GM23248 (cell line): ENCODE data around the gene RAB31. TPM values are rescaled to one million over a fixed set of nuclear protein-coding genes. Genes with fewer than 3 reads are reported as not detected.

Experiments
- DNase-seq: peaks from one replicate; pipeline ENCODE4 v3.0.0-alpha.2; 2015
- H2AFZ ChIP-seq: fragments of 200-600 bp; sonication (generic); 2 replicates; pipeline ENCODE4 v1.6.1; 2016; ENCODE audit warnings: antibody characterized with exemption
- H3F3A ChIP-seq: fragments of 200-600 bp; sonication (generic); 2 replicates; pipeline ENCODE4 v1.6.1; 2016; ENCODE audit warnings: mild to moderate bottlenecking, antibody characterized with exemption, mixed run types; ENCODE audit not compliant: insufficient read depth
- H3K27ac ChIP-seq: fragments of 200-600 bp; sonication (generic); 2 replicates; pipeline ENCODE4 v1.5.1; 2016; ENCODE audit warnings: mild to moderate bottlenecking
- H3K27me3 ChIP-seq: fragments of 200-600 bp; sonication (generic); replicated peaks from 2 replicates; pipeline ENCODE4 v1.6.1; 2016; ENCODE audit warnings: mild to moderate bottlenecking; ENCODE audit not compliant: insufficient read depth
- H3K36me3 ChIP-seq: fragments of 200-600 bp; sonication (generic); 2 replicates; pipeline ENCODE4 v1.6.1; 2016; ENCODE audit warnings: low read depth, mild to moderate bottlenecking
- H3K4me1 ChIP-seq: fragments of 200-600 bp; sonication (generic); 2 replicates; pipeline ENCODE4 v1.6.1; 2016; ENCODE audit warnings: mild to moderate bottlenecking; ENCODE audit not compliant: insufficient read depth
- H3K4me2 ChIP-seq: fragments of 200-600 bp; sonication (generic); one replicate; pipeline ENCODE4 v1.6.1; 2016; ENCODE audit warnings: mild to moderate bottlenecking; ENCODE audit not compliant: unreplicated experiment
- H3K4me3 ChIP-seq: fragments of 200-600 bp; sonication (generic); 2 replicates; pipeline ENCODE4 v1.5.1; 2016; ENCODE audit warnings: mild to moderate bottlenecking
- H3K79me2 ChIP-seq: fragments of 200-600 bp; sonication (generic); 2 replicates; pipeline ENCODE4 v1.6.1; 2016; ENCODE audit warnings: mild to moderate bottlenecking; ENCODE audit not compliant: insufficient read depth
- H3K9ac ChIP-seq: fragments of 200-600 bp; sonication (generic); 2 replicates; pipeline ENCODE4 v1.6.1; 2016; ENCODE audit warnings: mild to moderate bottlenecking
- H3K9me2 ChIP-seq: fragments of 200-600 bp; sonication (generic); 2 replicates; pipeline ENCODE4 v1.6.1; 2016; ENCODE audit warnings: mixed run types, mild to moderate bottlenecking, moderate library complexity; ENCODE audit not compliant: insufficient read depth
- H3K9me3 ChIP-seq: fragments of 200-600 bp; sonication (generic); one replicate; pipeline ENCODE4 v1.6.1; 2017; ENCODE audit warnings: low read depth
- H4K20me1 ChIP-seq: fragments of 200-600 bp; sonication (generic); 2 replicates; pipeline ENCODE4 v1.6.0; 2016; ENCODE audit not compliant: insufficient read depth
- EZH2 ChIP-seq: fragments of 200-600 bp; sonication (generic); IDR thresholded peaks from 2 replicates; pipeline ENCODE4 v1.6.1; 2018; ENCODE audit warnings: antibody characterized with exemption, mild to moderate bottlenecking; ENCODE audit not compliant: insufficient read depth, poor library complexity, severe bottlenecking
- EZH2phosphoT487 ChIP-seq: fragments of 200-600 bp; sonication (generic); IDR thresholded peaks from 2 replicates; pipeline ENCODE4 v1.6.1; 2018; ENCODE audit warnings: antibody characterized with exemption, moderate library complexity, mild to moderate bottlenecking, low read depth; ENCODE audit not compliant: insufficient read depth
- WGBS, 2 experiments: methylation state at CpG; one replicate each; pipeline ENCODE4 v1.1.6; 2015 to 2017; ENCODE audit warnings: low lambda C conversion rate in 2 of 2, low coverage in 1 of 2; ENCODE audit errors: missing lambda C conversion rate in 2 of 2; 5-methylcytosine and 5-hydroxymethylcytosine counted together
- in situ Hi-C: fragments of 300-500 bp; cut with MboI; formaldehyde crosslinking; loops from 2 replicates; pipeline ENCODE4 v1.15.0; 2020
- polyA plus RNA-seq: library from polyadenylated mRNA; unstranded; fragments of >200 nt; fragmentation: Nextera tagmentation; extraction: Ambion mirVana; gene quantifications from 2 replicates; pipeline ENCODE4 v1.2.1, GENCODE V29; 2016
- total RNA-seq: library from RNA; depleted of rRNA; stranded (reverse); fragments of >200 nt; shearing (Covaris generic); gene quantifications from 2 replicates; pipeline ENCODE4 v1.2.3, GENCODE V29; 2014

Gene RAB31
- total and polyA plus RNA-seq, 2 experiments from 2014 or later: 49.2 to 144 TPM

GRCh38 chr18:9858642-9859041 is 150.5 kb downstream of the RAB31 start:
- Histone ChIP-seq H3K9me3 (no peaks in the 10 kb centered on the region), H3K9ac (no peak overlapping the region), H2AFZ (no peak overlapping the region), H3K4me2 (no peak overlapping the region), H3K27me3 (no peaks in the 10 kb centered on the region), H3K9me2 (no peaks in the 10 kb centered on the region), H3K4me1 (no peaks in the 10 kb centered on the region), H4K20me1 (no peaks in the 10 kb centered on the region), H3K4me3 (no peak overlapping the region), H3F3A (no peaks in the 10 kb centered on the region), H3K79me2 (no peaks in the 10 kb centered on the region), H3K27ac (no peak overlapping the region), H3K36me3 (peaks cover 11% of the 10 kb centered on the region; the same call in 1 of the 2 replicates)
- WGBS, 2 experiments: 53 to 63% methylated on average over 5 of the region's 5 CpGs
- no peak for DNase-seq
- TF ChIP-seq EZH2: no peak
- no peak for TF ChIP-seq EZH2phosphoT487
- in situ Hi-C loops: no loop called here

- in situ Hi-C loops: no loop called here
Measured at GRCh38 chr18:9859232-9859631, 151.1 kb downstream of the RAB31 start.

GRCh38 chr18:9860682-9861081 is 152.6 kb downstream of the RAB31 start:
- peaks cover 11% of the 10 kb centered on the region; the same call in 1 of the 2 replicates for H3K36me3 ChIP-seq
- no peaks in the 10 kb centered on the region for H4K20me1 ChIP-seq
- no peaks in the 10 kb centered on the region for H3K9me3 ChIP-seq
- H3K4me1 ChIP-seq: no peaks in the 10 kb centered on the region
- H3K27ac ChIP-seq: no peak overlapping the region
- no peak for DNase-seq
- H2AFZ ChIP-seq: no peak overlapping the region
- no peaks in the 10 kb centered on the region for H3K9me2 ChIP-seq
- no peaks in the 10 kb centered on the region for H3K27me3 ChIP-seq
- no peaks in the 10 kb centered on the region for H3K79me2 ChIP-seq
- no peak overlapping the region for H3K9ac ChIP-seq
- H3K4me2 ChIP-seq: no peak overlapping the region
- in situ Hi-C loops: no loop called here
- TF ChIP-seq EZH2 (no peak), EZH2phosphoT487 (no peak)
- no peaks in the 10 kb centered on the region for H3F3A ChIP-seq
- no peak overlapping the region for H3K4me3 ChIP-seq
- WGBS, 2 experiments: 71 to 80% methylated on average over 4 of the region's 4 CpGs

More at GRCh38 chr18:9859232-9859631, 151.1 kb downstream of the RAB31 start:
- 96 to 98% methylated on average over 7 of the region's 7 CpGs for WGBS, 2 experiments
- H2AFZ ChIP-seq: no peak overlapping the region
- peaks cover 11% of the 10 kb centered on the region; the same call in 1 of the 2 replicates for H3K36me3 ChIP-seq
- no peak overlapping the region for H3K27ac ChIP-seq
- no peaks in the 10 kb centered on the region for H4K20me1 ChIP-seq
- H3K9ac ChIP-seq: no peak overlapping the region
- H3K4me3 ChIP-seq: no peak overlapping the region
- no peak for DNase-seq
- H3K9me3 ChIP-seq: no peaks in the 10 kb centered on the region
- H3K9me2 ChIP-seq: no peaks in the 10 kb centered on the region
- no peaks in the 10 kb centered on the region for H3K79me2 ChIP-seq
- no peaks in the 10 kb centered on the region for H3K4me1 ChIP-seq
- H3K4me2 ChIP-seq: no peak overlapping the region
- TF ChIP-seq EZH2 (no peak), EZH2phosphoT487 (no peak)
- no peaks in the 10 kb centered on the region for H3F3A ChIP-seq
- H3K27me3 ChIP-seq: no peaks in the 10 kb centered on the region

- no peak overlapping the region for H3K9ac ChIP-seq
- no peak overlapping the region for H3K4me2 ChIP-seq
- no peaks in the 10 kb centered on the region for H3F3A ChIP-seq
- no peaks in the 10 kb centered on the region for H3K79me2 ChIP-seq
- H2AFZ ChIP-seq: no peak overlapping the region
- H3K9me3 ChIP-seq: no peaks in the 10 kb centered on the region
- no peak overlapping the region for H3K4me3 ChIP-seq
- TF ChIP-seq EZH2 (no peak), EZH2phosphoT487 (no peak)
- no peaks in the 10 kb centered on the region for H4K20me1 ChIP-seq
- H3K9me2 ChIP-seq: no peaks in the 10 kb centered on the region
- DNase-seq: no peak
- no peaks in the 10 kb centered on the region for H3K4me1 ChIP-seq
- in situ Hi-C loops: no loop called here
- no peaks in the 10 kb centered on the region for H3K27me3 ChIP-seq
- peaks cover 11% of the 10 kb centered on the region; the same call in 1 of the 2 replicates for H3K36me3 ChIP-seq
- H3K27ac ChIP-seq: no peak overlapping the region
Measured at GRCh38 chr18:9861157-9861556, 153.1 kb downstream of the RAB31 start.

- TF ChIP-seq EZH2 (no peak), EZH2phosphoT487 (no peak)
- WGBS, 2 experiments: 83 to 88% methylated on average over 4 of the region's 4 CpGs
- no peak overlapping the region for H3K27ac ChIP-seq
- no peaks in the 10 kb centered on the region for H3K79me2 ChIP-seq
- no peaks in the 10 kb centered on the region for H3K9me3 ChIP-seq
- 0 out of 2 replicates have a peak, but pooled peaks cover 1% of the 10 kb centered on the region for H3F3A ChIP-seq
- no peaks in the 10 kb centered on the region for H3K27me3 ChIP-seq
- H3K36me3 ChIP-seq: peaks cover 11% of the 10 kb centered on the region; the same call in 1 of the 2 replicates
- in situ Hi-C loops: no loop called here
- H3K4me1 ChIP-seq: no peaks in the 10 kb centered on the region
- no peak overlapping the region for H3K4me2 ChIP-seq
- no peak overlapping the region for H3K4me3 ChIP-seq
- H2AFZ ChIP-seq: no peak overlapping the region
- H3K9ac ChIP-seq: no peak overlapping the region
- no peaks in the 10 kb centered on the region for H4K20me1 ChIP-seq
- no peak for DNase-seq
- no peaks in the 10 kb centered on the region for H3K9me2 ChIP-seq
Measured at GRCh38 chr18:9861933-9862332, 153.8 kb downstream of the RAB31 start.
